ENCODE measurements around the gene MAP3K15. TPM values are rescaled to one million over a fixed set of nuclear protein-coding genes. Genes with fewer than 3 reads are reported as not detected.

The MAP3K15 gene
- not detected in 2 replicates for total RNA-seq

DNA sequence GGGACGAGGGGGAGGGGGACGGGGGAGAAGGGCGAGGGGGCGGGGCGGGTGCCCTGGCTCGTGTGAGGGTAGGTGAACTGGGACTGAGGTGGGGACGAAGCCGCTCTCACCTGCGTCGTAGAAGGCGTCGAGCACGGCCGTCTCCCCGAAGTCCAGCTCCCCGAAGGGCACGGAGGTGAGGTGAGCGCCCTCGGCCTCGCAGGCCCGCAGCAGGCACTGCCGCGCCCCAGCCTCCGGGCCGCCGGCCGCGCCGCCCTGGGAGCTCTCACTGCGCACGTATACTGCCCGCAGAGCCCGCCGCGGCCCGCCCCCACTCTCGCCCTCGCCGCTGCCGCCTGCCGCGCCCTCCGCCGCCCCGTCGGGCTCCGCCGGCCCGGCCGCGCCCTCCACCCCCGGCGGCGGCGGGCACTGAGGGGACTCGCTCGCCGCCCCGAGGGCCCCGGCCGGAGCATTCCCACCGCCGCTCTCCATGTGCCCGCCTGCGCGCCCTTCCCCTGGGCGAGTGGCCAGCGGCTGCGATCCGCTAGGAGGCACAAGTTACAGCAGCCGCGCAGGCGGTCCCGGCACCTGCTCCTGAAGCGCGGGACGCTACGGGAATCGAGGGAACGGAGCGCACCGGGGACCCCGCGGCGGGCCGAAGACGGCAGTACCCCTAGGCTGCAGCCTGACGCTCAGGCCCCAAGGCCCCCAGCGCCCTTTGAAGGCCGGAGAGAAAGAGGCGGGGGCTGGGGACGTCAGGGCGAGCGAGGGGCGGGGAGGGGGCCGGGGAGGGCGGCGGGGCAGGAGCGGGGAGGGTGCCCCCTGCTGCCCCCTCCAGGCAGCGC, at the start of gene MAP3K15:
MAP3K15 (minus strand) TSS at position 718 of the 824 bp plus-strand sequence; CDS start at position 471, 247 bp downstream.

DNA sequence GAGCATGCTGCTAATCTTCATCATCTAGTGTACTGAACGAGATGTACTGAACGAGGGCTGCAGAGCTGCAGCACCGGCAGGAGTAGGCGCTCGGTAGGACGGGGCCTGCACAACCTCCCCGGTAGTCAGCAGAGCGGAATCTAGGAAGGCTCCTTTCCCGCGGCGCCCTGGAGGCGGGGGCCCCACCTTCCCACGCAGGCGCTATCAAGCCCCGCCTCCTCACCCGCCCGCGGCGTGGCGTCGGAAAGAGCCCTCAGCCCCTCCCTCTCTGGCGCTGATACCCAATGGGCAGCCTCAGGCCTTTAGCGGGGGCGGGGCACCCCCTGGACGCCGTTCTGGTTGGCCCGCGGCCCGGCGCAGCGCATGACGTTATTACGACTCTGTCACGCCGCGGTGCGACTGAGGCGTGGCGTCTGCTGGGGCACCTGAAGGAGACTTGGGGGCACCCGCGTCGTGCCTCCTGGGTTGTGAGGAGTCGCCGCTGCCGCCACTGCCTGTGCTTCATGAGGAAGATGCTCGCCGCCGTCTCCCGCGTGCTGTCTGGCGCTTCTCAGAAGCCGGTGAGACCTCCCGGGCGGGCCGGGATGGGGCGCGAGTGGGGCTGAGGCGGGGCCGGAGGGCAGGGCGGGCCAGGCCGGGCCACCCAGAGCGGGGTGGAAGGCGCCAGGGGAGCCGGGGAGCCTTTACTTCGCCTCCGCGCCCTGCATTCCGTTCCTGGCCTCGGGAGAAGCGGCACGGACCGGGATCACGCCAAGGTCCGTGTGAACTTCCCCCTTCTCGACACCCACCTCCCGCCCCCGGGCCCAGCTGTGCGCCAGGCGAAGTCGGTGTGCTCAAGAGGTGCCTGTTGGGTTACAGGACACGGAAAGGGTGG, 171.5 kb downstream of the MAP3K15 start, which contains the start of gene PDHA1:
PDHA1 (plus strand) TSS at position 393 of the 874 bp plus-strand sequence; CDS start at position 504, 111 bp downstream.

Other genes starting within 250 kb of the MAP3K15 start
- 80.7 and 106 TPM in 2 replicates for gene PDHA1, start 171.6 kb downstream of the MAP3K15 start, total RNA-seq

All from bronchial smooth muscle cell (primary cell).